Testis (tissue), 3 donors: ENCODE results near the gene IPO7. TPM values are rescaled to one million over a fixed set of nuclear protein-coding genes. Genes with fewer than 3 reads are reported as not detected.
A peak's percentile ranks its signal among the peaks of the same experiment; 100 is the strongest.

ENCODE experiments used
- DNase-seq: peaks from one replicate; pipeline ENCODE4 v3.0.0-alpha.2; 2019
- H3K27ac ChIP-seq, 2 donors: fragments of 200-600 bp; sonication (generic); one replicate each; pipeline ENCODE4 v1.5.1; 2019
- H3K27me3 ChIP-seq: fragments of 200-600 bp; sonication (generic); one replicate; pipeline ENCODE4 v1.5.1; 2019
- H3K36me3 ChIP-seq: fragments of 200-600 bp; sonication (generic); one replicate; pipeline ENCODE4 v1.5.1; 2017; ENCODE audit warnings: low read depth; ENCODE audit errors: missing control alignments
- H3K4me1 ChIP-seq: fragments of 200-600 bp; sonication (generic); one replicate; pipeline ENCODE4 v1.5.1; 2019
- H3K4me3 ChIP-seq, 2 donors: fragments of 200-600 bp; sonication (generic); one replicate each; pipeline ENCODE4 v1.5.1; 2017 to 2019
- H3K9me3 ChIP-seq: fragments of 200-600 bp; sonication (generic); one replicate; pipeline ENCODE4 v1.5.1; 2017
- POLR2A ChIP-seq: fragments of 450-650 bp; IDR thresholded peaks from one replicate; pipeline ENCODE4 v1.6.1; 2017; ENCODE audit warnings: antibody characterized with exemption, mild to moderate bottlenecking, moderate library complexity
- WGBS, 2 donors: methylation state at CpG; one replicate each; pipeline ENCODE4 v1.1.5; 2018; 5-methylcytosine and 5-hydroxymethylcytosine counted together
- intact Hi-C: fragments of 100-400 bp; cut with DNase I; formaldehyde crosslinking; loops from one replicate; pipeline ENCODE4 v1.15.1; 2023; ENCODE audit warnings: low total_unique reads
- polyA plus RNA-seq: library from polyadenylated mRNA; stranded (reverse); fragments of 350-450 nt; fragmentation: Illumina TruSeq; extraction: RNeasy Lipid Tissue Mini Kit (QIAGEN cat#74804); gene quantifications from one replicate; pipeline ENCODE4 v1.2.3, GENCODE V29; 2014; ENCODE audit warnings: low read depth, low replicate concordance; ENCODE audit not compliant: insufficient read depth
- total RNA-seq, 2 donors: library from RNA; depleted of rRNA; stranded (reverse); fragments of >200 nt; gene quantifications; one replicate each; pipeline ENCODE4 v1.2.3, GENCODE V29; 2016
- TF ChIP-seq, protein P1 (sequence below), 3 experiments: fragments of 450-650 bp in 2 of 3; fragments of 200-600 bp in 1 of 3; sonication (generic) in 1 of 3; IDR thresholded peaks; one replicate each; pipeline ENCODE4 v1.5.1; 2016 to 2019; ENCODE audit warnings: antibody characterized with exemption in 3 of 3, mild to moderate bottlenecking in 2 of 3, moderate library complexity in 1 of 3

Gene IPO7
- total and polyA plus RNA-seq, 3 donors from 2014 or later: 28.8 to 65.6 (median 51.7) TPM

DNA sequence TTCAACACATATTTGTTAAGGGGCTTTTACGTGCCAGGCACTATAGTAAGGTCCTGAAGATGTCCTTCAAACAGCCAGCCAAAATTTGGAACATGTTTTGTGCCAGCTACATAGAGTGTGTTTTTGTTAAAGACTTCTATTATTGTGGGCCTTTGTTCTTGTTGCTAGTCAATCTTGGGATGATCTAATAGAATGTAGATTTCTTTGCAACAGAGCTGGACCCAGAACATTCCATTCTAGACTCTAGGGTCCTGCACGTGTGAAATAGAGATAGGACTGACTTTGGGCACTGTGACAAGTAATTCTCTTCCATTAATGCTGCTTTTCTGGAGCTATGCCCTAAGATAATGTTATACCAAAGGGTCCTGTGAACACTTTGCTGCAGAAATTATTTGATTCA is 16.9 kb upstream of the IPO7 start:
- no peak overlapping the region for H3K4me3 ChIP-seq
- peak overlapping the region; percentile 37 to 63 for H3K27ac ChIP-seq
- peaks cover 18% of the 10 kb centered on the region for H3K4me1 ChIP-seq
- 38 to 42% methylated on average over 2 of the region's 2 CpGs for WGBS, 2 donors
- DNase-seq: peak; percentile 42
- no peak for TF ChIP-seq POLR2A
- TF ChIP-seq, protein P1, sequence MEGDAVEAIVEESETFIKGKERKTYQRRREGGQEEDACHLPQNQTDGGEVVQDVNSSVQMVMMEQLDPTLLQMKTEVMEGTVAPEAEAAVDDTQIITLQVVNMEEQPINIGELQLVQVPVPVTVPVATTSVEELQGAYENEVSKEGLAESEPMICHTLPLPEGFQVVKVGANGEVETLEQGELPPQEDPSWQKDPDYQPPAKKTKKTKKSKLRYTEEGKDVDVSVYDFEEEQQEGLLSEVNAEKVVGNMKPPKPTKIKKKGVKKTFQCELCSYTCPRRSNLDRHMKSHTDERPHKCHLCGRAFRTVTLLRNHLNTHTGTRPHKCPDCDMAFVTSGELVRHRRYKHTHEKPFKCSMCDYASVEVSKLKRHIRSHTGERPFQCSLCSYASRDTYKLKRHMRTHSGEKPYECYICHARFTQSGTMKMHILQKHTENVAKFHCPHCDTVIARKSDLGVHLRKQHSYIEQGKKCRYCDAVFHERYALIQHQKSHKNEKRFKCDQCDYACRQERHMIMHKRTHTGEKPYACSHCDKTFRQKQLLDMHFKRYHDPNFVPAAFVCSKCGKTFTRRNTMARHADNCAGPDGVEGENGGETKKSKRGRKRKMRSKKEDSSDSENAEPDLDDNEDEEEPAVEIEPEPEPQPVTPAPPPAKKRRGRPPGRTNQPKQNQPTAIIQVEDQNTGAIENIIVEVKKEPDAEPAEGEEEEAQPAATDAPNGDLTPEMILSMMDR (IDR thresholded peaks at IDR 0.05): no peak
- no peaks in the 10 kb centered on the region for H3K27me3 ChIP-seq
- H3K36me3 ChIP-seq: no peaks in the 10 kb centered on the region
- no peaks in the 10 kb centered on the region for H3K9me3 ChIP-seq
- intact Hi-C loops: no loop called here

DNA sequence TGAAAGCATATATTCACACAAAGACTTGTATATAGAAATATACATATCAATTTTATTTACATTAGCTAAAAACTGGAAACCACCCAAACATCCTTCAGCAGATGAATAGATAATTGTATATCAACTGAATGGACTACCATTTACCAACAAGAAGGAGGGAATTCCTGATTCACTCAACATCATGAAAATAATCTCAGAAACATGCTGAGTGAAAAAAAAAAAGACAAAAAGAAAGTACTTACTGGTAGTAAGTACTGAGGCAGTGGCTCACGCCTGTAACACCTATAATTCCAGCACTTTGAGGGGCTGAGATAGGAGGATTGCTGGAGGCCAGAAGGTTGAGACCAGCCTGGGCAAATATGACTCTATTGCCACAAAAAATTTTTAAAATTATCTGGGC is 7.4 kb upstream of the IPO7 start:
- TF ChIP-seq POLR2A: no peak
- TF ChIP-seq, protein P1 (IDR thresholded peaks at IDR 0.05): no peak
- intact Hi-C loops: no loop called here
- no peak for DNase-seq
- Histone ChIP-seq H3K9me3 (no peaks in the 10 kb centered on the region), H3K4me3 (no peak overlapping the region), H3K27me3 (no peaks in the 10 kb centered on the region), H3K36me3 (no peaks in the 10 kb centered on the region), H3K27ac (no peak overlapping the region), H3K4me1 (peaks cover 7% of the 10 kb centered on the region)
- WGBS, 2 donors: 94 to 100% methylated on average over 1 of the region's 1 CpG

DNA sequence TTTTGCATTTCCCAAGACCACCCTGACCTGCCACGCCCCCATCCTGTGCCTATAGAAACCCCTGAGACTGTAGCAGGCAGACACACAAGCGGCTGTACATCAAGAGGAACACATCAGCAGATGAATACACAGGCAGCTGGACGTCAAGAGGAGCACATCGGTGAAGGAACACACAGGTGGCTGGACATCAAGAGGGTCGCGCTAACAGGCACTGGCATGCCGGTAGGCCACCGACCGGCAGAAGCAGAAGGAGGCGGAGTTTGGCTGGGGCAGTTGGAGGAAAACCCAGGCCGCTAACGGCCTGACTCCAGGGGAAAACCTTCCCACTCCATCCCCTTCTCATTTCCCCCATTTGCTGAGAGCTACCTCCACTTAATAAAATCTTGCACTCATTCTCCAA is 5.4 kb upstream of the IPO7 start:
- no peak for TF ChIP-seq POLR2A
- TF ChIP-seq, protein P1 (IDR thresholded peaks at IDR 0.05): no peak
- DNase-seq: no peak
- no peaks in the 10 kb centered on the region for H3K27me3 ChIP-seq
- no peak overlapping the region for H3K4me3 ChIP-seq
- intact Hi-C loops: no loop called here
- no peaks in the 10 kb centered on the region for H3K9me3 ChIP-seq
- H3K4me1 ChIP-seq: peaks cover 7% of the 10 kb centered on the region
- no peaks in the 10 kb centered on the region for H3K36me3 ChIP-seq
- WGBS, 2 donors: 90 to 94% methylated on average over 12 of the region's 12 CpGs
- no peak overlapping the region for H3K27ac ChIP-seq

DNA sequence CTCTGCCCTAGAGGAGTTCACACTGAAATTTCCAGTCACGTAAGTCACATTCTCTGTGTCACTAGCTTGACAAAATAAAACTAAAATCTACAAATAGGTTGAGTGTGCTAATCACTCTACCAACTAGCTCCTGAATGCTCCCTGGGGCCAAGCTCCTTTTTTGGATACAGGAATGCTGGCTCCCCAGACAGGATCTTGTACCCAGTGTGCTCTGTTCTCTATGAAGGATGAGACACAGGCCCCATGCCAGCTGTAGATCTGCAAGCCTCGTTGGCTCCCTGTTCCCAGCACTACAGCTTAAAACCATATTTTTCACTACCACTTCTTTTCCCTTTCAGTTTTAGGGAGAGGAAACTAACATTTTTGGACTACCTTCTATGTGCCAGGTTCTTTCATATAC is 3.7 kb upstream of the IPO7 start:
- peak; percentile 47 for DNase-seq
- no peak for TF ChIP-seq POLR2A
- TF ChIP-seq, protein P1 (IDR thresholded peaks at IDR 0.05): no peak
- no peaks in the 10 kb centered on the region for H3K27me3 ChIP-seq
- peaks cover 9% of the 10 kb centered on the region for H3K4me1 ChIP-seq
- intact Hi-C loops: no loop called here
- no peaks in the 10 kb centered on the region for H3K9me3 ChIP-seq
- 48 to 56% methylated on average over 2 of the region's 2 CpGs for WGBS, 2 donors
- H3K4me3 ChIP-seq: no peak overlapping the region
- H3K36me3 ChIP-seq: no peaks in the 10 kb centered on the region
- peak overlapping the region in 1 of 2 donors; percentile 1 for H3K27ac ChIP-seq

DNA sequence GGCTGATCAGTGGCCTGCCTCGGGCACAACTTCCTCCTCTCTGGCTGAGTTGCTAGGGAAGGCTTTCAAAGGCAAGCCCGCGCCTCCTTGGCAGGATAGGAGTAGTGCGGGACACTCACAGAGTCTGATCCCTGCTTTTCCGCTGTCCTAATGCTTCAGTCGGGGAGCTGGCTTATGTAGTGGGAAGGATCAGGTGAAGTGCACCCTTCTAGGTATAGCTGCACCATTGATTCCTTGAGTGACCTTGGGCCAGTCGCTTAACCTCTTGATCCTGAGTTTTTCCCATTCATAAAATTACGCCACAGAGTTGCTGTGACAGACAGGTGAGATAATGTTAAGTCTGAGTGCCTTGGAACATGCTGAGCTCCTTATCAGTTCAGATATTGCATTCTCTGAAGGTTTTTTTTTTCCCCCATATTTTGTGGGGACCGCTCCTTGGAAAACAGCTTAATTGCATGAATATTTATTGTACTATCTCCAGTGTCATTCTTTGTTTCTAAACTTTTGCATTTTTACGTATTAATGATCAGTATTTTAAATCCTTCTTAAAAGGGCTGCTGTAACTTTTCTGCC is 961 bp downstream of the IPO7 start:
- Histone ChIP-seq H3K4me1 (peaks cover 17% of the 10 kb centered on the region), H3K27me3 (no peaks in the 10 kb centered on the region), H3K27ac (peak overlapping the region; percentile 78 to 90), H3K36me3 (no peaks in the 10 kb centered on the region), H3K9me3 (no peaks in the 10 kb centered on the region), H3K4me3 (peak overlapping the region; percentile 83 to 84)
- WGBS, 2 donors: 5 to 8% methylated on average over 4 to 10 of the region's 10 CpGs
- intact Hi-C loops: no loop called here
- no peak for TF ChIP-seq POLR2A
- TF ChIP-seq, protein P1 (IDR thresholded peaks at IDR 0.05): no peak
- DNase-seq: no peak
